Erythroblast (primary cell): Measurements from ENCODE around the gene SPATC1L.

Experiments
- DNase-seq, 2 experiments: peaks; one replicate each; lab custom pipeline; 2025; lab: John Stamatoyannopoulos, UW
- GATA1 ChIP-seq: IDR thresholded peaks from 2 replicates; pipeline ENCODE4 v1.6.1; 2011; ENCODE audit warnings: low read depth, mild to moderate bottlenecking, control low read depth, low read length, moderate library complexity
- POLR2A ChIP-seq: IDR thresholded peaks from 2 replicates; pipeline ENCODE4 v1.6.1; 2011; ENCODE audit warnings: mild to moderate bottlenecking, low read length

The SPATC1L gene

GRCh38 chr21:46153247-46154154, 30.8 kb downstream of the SPATC1L start:
- TF ChIP-seq POLR2A (no peak), GATA1 (no peak)
- peak; percentile 86 to 88 for DNase-seq

- TF ChIP-seq GATA1 (no peak), POLR2A (no peak)
- no peak for DNase-seq
These were observed 31.4 kb downstream of the SPATC1L start for GRCh38 chr21:46152927-46153246.

- DNase-seq = no peak
These were observed 32.0 kb downstream of the SPATC1L start for GRCh38 chr21:46151989-46152926.

GRCh38 chr21:46151261-46151988, 32.8 kb downstream of the SPATC1L start:
- DNase-seq = no peak

More at GRCh38 chr21:46151989-46152926, 32.0 kb downstream of the SPATC1L start:
- TF ChIP-seq POLR2A (no peak), GATA1 (no peak)

GRCh38 chr21:46150491-46151121, 33.7 kb downstream of the SPATC1L start:
- DNase-seq = no peak
- TF ChIP-seq POLR2A (no peak), GATA1 (no peak)

More at GRCh38 chr21:46151261-46151988, 32.8 kb downstream of the SPATC1L start:
- no peak for TF ChIP-seq GATA1
- no peak for TF ChIP-seq POLR2A

- no peak for DNase-seq
These were observed 34.2 kb downstream of the SPATC1L start for GRCh38 chr21:46150073-46150472.

GRCh38 chr21:46149205-46149901, 34.9 kb downstream of the SPATC1L start:
- no peak for DNase-seq
- no peak for TF ChIP-seq GATA1
- TF ChIP-seq POLR2A = no peak

More at GRCh38 chr21:46150073-46150472, 34.2 kb downstream of the SPATC1L start:
- TF ChIP-seq POLR2A (no peak), GATA1 (no peak)

- no peak for DNase-seq
- no peak for TF ChIP-seq POLR2A
- no peak for TF ChIP-seq GATA1
These were observed 36.2 kb downstream of the SPATC1L start for GRCh38 chr21:46148106-46148505.

- peak; percentile 72 to 80 for DNase-seq
These were observed 36.8 kb downstream of the SPATC1L start for GRCh38 chr21:46147429-46147828.

GRCh38 chr21:46146856-46147255, 37.4 kb downstream of the SPATC1L start:
- TF ChIP-seq POLR2A (no peak), GATA1 (no peak)
- no peak for DNase-seq

GRCh38 chr21:46145840-46146691, 38.2 kb downstream of the SPATC1L start:
- TF ChIP-seq POLR2A (no peak), GATA1 (no peak)
- no peak for DNase-seq
